Cardiac septum (tissue), 1 donor: ENCODE measurements around the gene CIITA. TPM values are rescaled to one million over a fixed set of nuclear protein-coding genes. Genes with fewer than 3 reads are reported as not detected.

Experiments
- DNase-seq: peaks from one replicate; pipeline ENCODE4 v3.0.0-alpha.2; 2020; ENCODE audit warnings: low spot score
- intact Hi-C: fragments of 100-400 bp; cut with DNase I; formaldehyde crosslinking; loops from one replicate; pipeline ENCODE4 v1.14.0; 2022
- total RNA-seq: library from RNA; stranded (reverse); fragmentation: NEBNext Ultra II Directional; extraction: Animal tissue kit (Norgen Biotek cat#: 25700); gene quantifications from one replicate; pipeline ENCODE4 v1.2.1, GENCODE V29; 2021
- donor health status: DM: no; HTN: no; CAD: no.

The CIITA gene
- total RNA-seq, 1 donor from 2014 or later: 7.2 TPM

DNA sequence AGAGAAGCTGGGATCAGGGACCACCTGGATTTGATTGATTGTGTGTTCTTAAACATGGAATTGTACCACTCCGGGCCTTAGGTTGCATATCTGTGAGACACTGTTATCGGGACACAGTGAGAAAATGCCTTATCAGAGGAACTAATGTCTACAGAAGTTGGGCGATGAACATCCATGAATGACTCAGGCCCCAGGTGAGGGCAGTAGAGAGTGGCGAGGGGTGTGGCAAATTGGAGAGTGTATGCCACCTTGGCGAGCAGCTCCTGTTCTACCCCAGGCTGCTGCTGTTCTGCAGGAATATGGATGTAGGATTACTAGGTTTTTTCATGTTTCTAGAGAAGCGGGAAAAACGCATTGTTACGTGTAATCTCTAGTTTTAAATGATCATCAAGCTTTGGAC lies 106.2 kb downstream of the CIITA start:
- intact Hi-C loops: no loop called here
- DNase-seq: no peak

DNA sequence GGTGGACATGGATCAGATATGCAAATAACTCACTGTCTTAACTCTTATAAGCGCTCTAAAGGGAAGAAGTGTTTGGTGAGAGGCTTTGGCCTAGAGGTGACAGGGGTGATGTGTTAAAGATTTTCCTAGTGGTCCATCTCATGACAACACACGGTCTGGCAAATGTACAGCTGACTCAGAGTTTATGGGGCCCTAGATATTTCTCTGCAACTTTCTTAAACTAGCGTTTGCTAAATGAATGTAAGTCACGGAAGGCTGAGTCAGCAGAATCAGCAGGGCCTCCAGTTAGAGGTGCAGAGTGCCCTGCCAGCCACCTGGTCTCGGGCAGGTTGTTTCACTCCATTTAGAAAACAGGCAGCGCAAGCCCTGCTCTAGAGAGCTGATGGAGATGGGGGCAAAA lies 107.5 kb downstream of the CIITA start:
- intact Hi-C loops: no loop called here
- no peak for DNase-seq

Other genes starting within 250 kb of the CIITA start
- gene TEKT5, start 182.3 kb upstream of the CIITA start, total RNA-seq: 0.22 TPM
- 44.6 TPM for gene NUBP1, start 133.4 kb upstream of the CIITA start, total RNA-seq
- 0.13 TPM for gene TVP23A, start 58.4 kb upstream of the CIITA start, total RNA-seq
- 68.1 TPM for gene DEXI, start 65.3 kb downstream of the CIITA start, total RNA-seq
- 28.4 TPM for gene CLEC16A, start 67.4 kb downstream of the CIITA start, total RNA-seq